NCI-H128 (cell line): ENCODE data around the gene EFCAB6.

Experiments
- DNase-seq: peaks from one replicate; lab custom pipeline; 2025; ENCODE audit not compliant: unreplicated experiment; lab: John Stamatoyannopoulos, UW

EFCAB6 gene

GRCh38 chr22:43819421-43819921, 7.4 kb upstream of the EFCAB6 start:
- DNase-seq = no peak

DNA sequence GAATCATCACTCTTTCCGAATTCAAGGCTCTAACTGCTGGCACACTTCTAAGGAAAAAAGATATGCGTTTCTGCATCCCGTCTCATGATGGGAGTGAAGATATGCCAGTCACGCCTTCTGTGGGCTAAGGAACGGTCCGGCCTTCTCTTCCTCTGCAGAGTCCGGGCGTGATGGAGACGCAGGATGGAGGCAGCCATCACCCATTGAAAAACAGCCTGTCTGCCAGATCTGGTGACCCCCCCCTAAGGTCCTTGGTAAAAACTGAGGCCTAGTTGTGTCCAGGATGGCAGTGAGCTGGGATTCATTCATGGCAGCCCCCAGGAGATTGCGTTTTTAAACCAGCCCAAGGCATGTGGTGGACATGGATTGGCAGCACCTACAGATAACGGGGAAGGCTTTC, 6.9 kb upstream of the EFCAB6 start:
- DNase-seq = no peak

GRCh38 chr22:43817402-43817801, 5.3 kb upstream of the EFCAB6 start:
- DNase-seq = no peak

DNA sequence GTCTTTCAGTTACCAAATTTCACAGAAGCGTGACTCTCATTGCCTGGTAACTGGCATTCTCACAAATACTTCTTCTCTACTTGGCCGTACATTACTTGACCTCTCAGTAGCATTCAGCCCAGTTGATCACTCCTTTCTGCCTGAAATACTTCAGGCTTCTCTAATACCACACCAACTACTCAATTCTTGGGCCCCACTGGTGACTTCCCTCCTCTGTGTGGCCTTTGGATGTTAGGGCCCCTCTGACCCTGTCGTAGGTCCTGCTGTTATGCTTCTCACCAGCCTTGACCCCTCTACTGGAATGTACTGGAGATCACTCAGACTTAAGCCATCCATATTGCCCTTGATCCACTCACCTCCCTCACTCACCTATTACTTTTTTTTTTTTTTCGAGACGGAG, 2.2 kb upstream of the EFCAB6 start:
- no peak for DNase-seq

GRCh38 chr22:43812890-43813289, 785 bp upstream of the EFCAB6 start:
- DNase-seq = no peak

DNA sequence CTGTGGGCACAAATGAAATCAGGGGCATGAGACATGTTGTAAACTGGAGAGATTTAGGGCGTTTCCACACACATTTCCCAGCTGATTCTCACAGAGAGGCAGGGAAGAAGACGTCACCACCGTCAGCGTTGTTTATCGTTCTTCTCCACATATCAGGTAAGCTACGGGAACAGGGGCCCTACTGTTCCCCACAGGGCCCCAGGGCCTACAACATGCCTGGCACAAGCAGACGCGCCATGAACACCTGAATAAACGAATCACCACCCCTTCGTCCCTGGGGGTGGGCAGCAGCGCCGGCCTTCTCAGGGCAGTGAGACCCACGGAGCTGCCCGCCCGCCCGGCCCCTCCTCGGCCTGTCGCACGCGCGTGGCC, 342 bp downstream of the EFCAB6 start:
- no peak for DNase-seq

- no peak for DNase-seq
Measured at GRCh38 chr22:43802897-43803495, 9.1 kb downstream of the EFCAB6 start.

DNA sequence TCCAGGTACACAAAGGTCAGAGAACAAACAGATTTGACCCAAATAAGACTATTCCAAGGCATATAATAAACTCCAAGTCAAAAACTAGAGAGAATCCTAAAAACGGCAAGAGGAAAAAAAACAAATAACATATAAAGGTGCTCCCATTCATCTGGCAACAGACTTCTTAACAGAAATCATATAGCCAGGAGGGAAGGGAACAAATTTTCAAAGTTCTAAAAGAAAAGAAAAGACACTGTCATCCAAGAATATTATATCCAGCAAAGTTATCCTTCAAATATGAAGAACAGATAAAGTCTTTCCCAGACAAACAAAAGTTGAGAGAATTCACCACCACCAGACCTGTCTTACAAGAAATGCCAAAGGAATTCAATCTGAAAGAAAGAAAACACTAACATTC, 11.1 kb downstream of the EFCAB6 start:
- DNase-seq = no peak

- DNase-seq = no peak
Measured at GRCh38 chr22:43798492-43798891, 13.6 kb downstream of the EFCAB6 start.

DNA sequence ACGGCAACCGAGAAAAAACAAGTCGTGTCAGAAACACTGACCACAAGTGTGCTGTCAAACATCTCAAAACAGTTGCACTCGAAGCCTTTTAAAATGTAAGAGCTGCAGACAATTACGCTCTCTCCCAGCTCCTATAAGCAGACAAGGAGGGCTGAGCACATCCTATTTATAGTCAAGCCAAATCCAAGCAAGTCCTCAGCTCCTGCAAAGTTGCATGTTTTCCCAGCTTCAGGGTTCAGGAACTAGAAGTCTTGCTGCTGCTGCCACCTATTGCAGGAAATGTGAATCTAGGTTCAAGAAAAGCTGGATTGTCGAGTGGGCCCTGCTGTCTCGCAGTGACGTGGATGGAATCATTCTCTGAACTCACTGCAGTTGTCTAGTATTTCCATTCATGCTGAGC, 15.5 kb downstream of the EFCAB6 start:
- no peak for DNase-seq

DNA sequence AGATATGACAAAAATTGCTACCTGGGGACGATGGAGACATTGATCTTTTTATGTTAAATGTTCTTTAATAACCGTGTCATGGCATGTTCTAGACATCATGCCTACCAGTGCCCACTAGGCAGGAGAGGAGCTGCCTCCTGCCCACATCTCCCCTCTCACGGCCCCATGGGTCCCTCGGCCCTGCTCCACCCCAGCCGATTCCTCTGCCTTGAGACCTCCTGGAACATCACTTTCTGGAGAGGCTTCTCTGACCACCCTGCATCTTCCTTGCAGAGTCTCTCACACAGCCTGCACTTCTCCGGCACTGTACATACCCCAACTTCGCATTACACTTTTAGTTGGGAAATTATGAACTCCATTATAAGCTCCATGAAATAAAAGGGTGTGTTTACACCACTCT, 16.8 kb downstream of the EFCAB6 start:
- no peak for DNase-seq

- DNase-seq = no peak
Measured at GRCh38 chr22:43792905-43793304, 19.2 kb downstream of the EFCAB6 start.

- DNase-seq = no peak
Measured at GRCh38 chr22:43789452-43789851, 22.7 kb downstream of the EFCAB6 start.

- no peak for DNase-seq
Measured at GRCh38 chr22:43783777-43784176, 28.3 kb downstream of the EFCAB6 start.

DNA sequence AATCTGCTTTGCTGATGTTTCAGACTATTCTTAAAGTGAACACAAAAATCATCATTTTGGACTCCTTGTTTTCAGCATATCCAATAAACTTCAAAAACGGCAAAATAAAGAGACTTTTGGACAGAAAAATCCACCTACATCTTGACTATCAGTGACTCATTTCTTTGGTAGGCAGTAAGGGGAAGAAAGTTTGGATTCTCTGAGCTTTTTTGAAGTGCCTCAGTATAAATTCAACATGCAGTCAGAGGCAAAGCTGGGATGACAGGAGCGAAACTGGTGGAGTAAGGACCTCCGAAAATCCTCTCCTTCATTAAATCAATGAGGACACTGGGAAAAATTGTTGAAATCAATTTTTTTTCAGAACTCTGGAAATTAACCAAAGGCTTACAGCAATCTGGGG, 29.7 kb downstream of the EFCAB6 start:
- DNase-seq = no peak

DNA sequence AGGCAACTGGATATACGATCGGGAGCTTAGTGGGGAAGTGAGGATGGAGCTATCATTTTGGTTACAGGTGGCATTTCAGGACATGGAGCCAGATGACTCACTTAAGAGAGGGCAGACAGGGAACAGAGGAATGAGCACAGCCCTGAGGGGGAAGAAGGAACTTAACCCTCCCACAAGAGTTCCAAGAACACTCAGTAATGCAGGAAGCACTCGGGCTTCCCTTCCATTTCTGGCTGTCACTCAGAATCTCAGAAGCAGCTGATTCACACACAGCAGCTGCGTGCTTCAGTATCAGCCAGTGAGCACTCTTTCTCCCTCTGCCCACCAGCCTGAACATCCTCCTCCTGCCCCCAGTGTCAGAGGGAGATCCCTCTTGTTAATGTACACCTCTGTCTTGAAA, 34.8 kb downstream of the EFCAB6 start:
- no peak for DNase-seq

DNA sequence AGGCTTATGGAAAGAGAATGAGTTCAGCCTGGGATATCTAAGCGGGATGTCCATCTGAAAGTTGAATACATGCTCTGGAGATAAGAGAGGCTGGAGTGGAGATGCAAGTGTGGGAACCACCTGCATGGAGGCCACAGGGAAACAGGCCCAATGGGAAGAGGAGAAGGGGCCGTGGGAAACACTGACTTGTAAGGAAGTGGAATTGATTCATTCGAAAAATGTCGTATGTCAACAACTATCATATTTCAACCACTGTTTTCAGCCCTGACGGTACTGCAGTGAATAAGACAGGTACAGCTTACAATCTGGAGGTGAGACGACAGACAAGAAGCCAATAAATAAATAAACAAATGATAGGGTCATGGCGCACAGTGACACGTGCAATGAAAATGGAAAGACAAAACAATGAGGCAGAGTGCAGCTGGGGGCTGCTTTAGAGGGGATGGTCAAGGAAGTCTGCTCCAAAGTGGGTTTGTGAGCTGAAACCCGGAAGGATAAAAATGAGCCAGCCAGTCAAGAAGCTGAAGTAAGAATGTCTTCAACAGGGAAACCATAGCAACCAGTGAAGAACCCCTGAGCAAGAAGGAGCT, 35.9 kb downstream of the EFCAB6 start:
- no peak for DNase-seq

GRCh38 chr22:43774318-43774915, 37.7 kb downstream of the EFCAB6 start:
- no peak for DNase-seq

GRCh38 chr22:43772831-43773230, 39.3 kb downstream of the EFCAB6 start:
- no peak for DNase-seq

- DNase-seq = no peak
Measured at GRCh38 chr22:43755452-43755851, 56.7 kb downstream of the EFCAB6 start.

DNA sequence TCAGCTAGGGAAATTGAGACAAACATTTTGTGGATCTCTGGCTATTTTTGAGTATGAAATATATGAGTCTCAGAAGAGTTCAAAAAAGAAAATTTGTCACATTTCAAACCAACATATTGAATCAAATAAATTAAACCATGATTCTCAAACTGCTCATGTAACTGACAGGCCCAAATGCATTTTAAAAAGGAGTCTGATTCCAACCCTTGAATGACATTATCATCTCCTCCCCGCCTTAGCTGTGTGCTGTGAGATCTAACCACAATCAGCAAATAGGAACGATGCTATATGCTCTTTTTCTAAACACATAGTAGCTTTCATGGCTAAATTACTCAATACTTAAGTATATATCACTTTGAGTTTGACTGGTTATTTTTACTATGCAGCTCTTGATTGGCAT, 57.1 kb downstream of the EFCAB6 start:
- DNase-seq = no peak

GRCh38 chr22:43754176-43754575, 57.9 kb downstream of the EFCAB6 start:
- DNase-seq = no peak

DNA sequence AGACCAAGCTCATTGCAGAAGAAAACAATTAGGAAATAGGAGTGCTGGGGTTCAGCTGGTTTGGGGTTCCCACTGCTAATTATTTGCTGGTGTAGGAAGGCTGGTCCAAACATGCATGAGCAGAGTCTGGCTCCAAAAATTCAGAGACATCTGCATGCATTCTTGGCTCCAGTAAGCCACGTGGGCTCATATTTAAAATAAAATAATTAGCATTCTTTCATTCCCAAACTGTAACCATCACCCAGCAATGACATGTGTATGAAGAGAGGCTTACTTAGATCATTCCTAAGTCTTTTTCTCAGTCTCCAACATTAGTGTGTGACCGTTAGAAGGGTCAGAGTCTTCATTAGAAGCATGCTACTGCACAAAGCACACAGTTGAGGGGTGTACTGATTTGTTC, 58.4 kb downstream of the EFCAB6 start:
- no peak for DNase-seq
